Measurements from ENCODE around the gene VPS13C. TPM values are rescaled to one million over a fixed set of nuclear protein-coding genes. Genes with fewer than 3 reads are reported as not detected.
A peak's percentile ranks its signal among the peaks of the same experiment; 100 is the strongest.

The VPS13C gene
- total RNA-seq, 1 donor from 2014 or later: 30.2 TPM

- TF ChIP-seq CTCF (conservative IDR thresholded peaks at IDR 0.05; ENCODE audit: low read depth, low read length): no peak
- H3K4me3 ChIP-seq (ENCODE audit: low read depth, low read length): no peak overlapping the region
- no peak for DNase-seq (ENCODE audit: low read depth)
Observed at GRCh38 chr15:62089616-62090015, 29.4 kb upstream of the VPS13C start.

- no peak for TF ChIP-seq CTCF (conservative IDR thresholded peaks at IDR 0.05; ENCODE audit: low read depth, low read length)
- no peak overlapping the region for H3K4me3 ChIP-seq (ENCODE audit: low read depth, low read length)
- DNase-seq (ENCODE audit: low read depth): no peak
Observed at GRCh38 chr15:62088353-62088693, 28.1 kb upstream of the VPS13C start.

- no peak for TF ChIP-seq CTCF (conservative IDR thresholded peaks at IDR 0.05; ENCODE audit: low read depth, low read length)
- no peak for DNase-seq (ENCODE audit: low read depth)
- no peak overlapping the region for H3K4me3 ChIP-seq (ENCODE audit: low read depth, low read length)
Observed at GRCh38 chr15:62087671-62088352, 27.6 kb upstream of the VPS13C start.

- TF ChIP-seq CTCF (conservative IDR thresholded peaks at IDR 0.05; ENCODE audit: low read depth, low read length): no peak
- no peak overlapping the region for H3K4me3 ChIP-seq (ENCODE audit: low read depth, low read length)
- DNase-seq (ENCODE audit: low read depth): peak; percentile 59
Observed at GRCh38 chr15:62085740-62086139, 25.5 kb upstream of the VPS13C start.

GRCh38 chr15:62083194-62084154 lies 23.2 kb upstream of the VPS13C start:
- TF ChIP-seq CTCF (conservative IDR thresholded peaks at IDR 0.05; ENCODE audit: low read depth, low read length): no peak
- DNase-seq (ENCODE audit: low read depth): no peak
- H3K4me3 ChIP-seq (ENCODE audit: low read depth, low read length): no peak overlapping the region

- DNase-seq (ENCODE audit: low read depth): no peak
- no peak for TF ChIP-seq CTCF (conservative IDR thresholded peaks at IDR 0.05; ENCODE audit: low read depth, low read length)
- no peak overlapping the region for H3K4me3 ChIP-seq (ENCODE audit: low read depth, low read length)
Observed at GRCh38 chr15:62079594-62079993, 19.3 kb upstream of the VPS13C start.
